ENCODE measurements around the gene EFNA3. TPM values are rescaled to one million over a fixed set of nuclear protein-coding genes. Genes with fewer than 3 reads are reported as not detected.
A peak's percentile ranks its signal among the peaks of the same experiment; 100 is the strongest.

EFNA3 gene
- polyA plus RNA-seq, 2 donors: 16.3 to 21.7 TPM

- H3K27ac ChIP-seq (ENCODE audit: low read depth in 2 of 2, low read length in 1 of 2): no peak overlapping the region
- peaks cover 2 to 21% of the 10 kb centered on the region in 2 donors for H3K4me1 ChIP-seq (ENCODE audit: control insufficient read depth in 2 of 2, insufficient read depth in 2 of 2, low read length in 1 of 2)
- 81 to 86% methylated on average over 8 of the region's 8 CpGs for WGBS, 2 donors
- peaks cover 0 to 1% of the 10 kb centered on the region in 2 donors for H3K36me3 ChIP-seq (ENCODE audit: control insufficient read depth in 2 of 2, insufficient read depth in 2 of 2, low read length in 1 of 2)
- no peaks in the 10 kb centered on the region for H3K9me3 ChIP-seq (ENCODE audit: control insufficient read depth in 2 of 2, insufficient read depth in 1 of 2, low read depth in 1 of 2, low read length in 1 of 2)
- no peak overlapping the region for H3K4me3 ChIP-seq (ENCODE audit: low read depth in 1 of 2, low read length in 2 of 2)
- no peaks in the 10 kb centered on the region for H3K27me3 ChIP-seq (ENCODE audit: control insufficient read depth in 1 of 2, insufficient read depth in 2 of 2, low read length in 2 of 2)
Measured at GRCh38 chr1:155048449-155049334, 29.9 kb upstream of the EFNA3 start.

- H3K4me3 ChIP-seq (ENCODE audit: low read depth in 1 of 2, low read length in 2 of 2): peak overlapping the region; percentile 63 to 69
- no peaks in the 10 kb centered on the region for H3K27me3 ChIP-seq (ENCODE audit: control insufficient read depth in 1 of 2, insufficient read depth in 2 of 2, low read length in 2 of 2)
- 11% methylated on average over 10 of the region's 10 CpGs for WGBS, 2 donors
- H3K27ac ChIP-seq (ENCODE audit: low read depth in 2 of 2, low read length in 1 of 2): peak overlapping the region; percentile 93 to 98
- H3K36me3 ChIP-seq (ENCODE audit: control insufficient read depth in 2 of 2, insufficient read depth in 2 of 2, low read length in 1 of 2): peaks cover 0 to 7% of the 10 kb centered on the region in 2 donors
- no peaks in the 10 kb centered on the region for H3K9me3 ChIP-seq (ENCODE audit: control insufficient read depth in 2 of 2, insufficient read depth in 1 of 2, low read depth in 1 of 2, low read length in 1 of 2)
- H3K4me1 ChIP-seq (ENCODE audit: control insufficient read depth in 2 of 2, insufficient read depth in 2 of 2, low read length in 1 of 2): peaks cover 2 to 16% of the 10 kb centered on the region in 2 donors
Measured at GRCh38 chr1:155049651-155050559, 28.7 kb upstream of the EFNA3 start.

- Histone ChIP-seq H3K27me3 (ENCODE audit: control insufficient read depth in 1 of 2, insufficient read depth in 2 of 2, low read length in 2 of 2) (no peaks in the 10 kb centered on the region), H3K27ac (ENCODE audit: low read depth in 2 of 2, low read length in 1 of 2) (peak within 1 kb of the TSS; percentile 93 to 98), H3K9me3 (ENCODE audit: control insufficient read depth in 2 of 2, insufficient read depth in 1 of 2, low read depth in 1 of 2, low read length in 1 of 2) (no peaks in the 10 kb centered on the region), H3K4me3 (ENCODE audit: low read depth in 1 of 2, low read length in 2 of 2) (peak within 1 kb of the TSS; percentile 63 to 69), H3K4me1 (ENCODE audit: control insufficient read depth in 2 of 2, insufficient read depth in 2 of 2, low read length in 1 of 2) (peaks cover 2 to 14% of the 10 kb centered on the region in 2 donors), H3K36me3 (ENCODE audit: control insufficient read depth in 2 of 2, insufficient read depth in 2 of 2, low read length in 1 of 2) (peaks cover under 1 to 11% of the 10 kb centered on the region in 2 donors)
- 0 to 1% methylated on average over 75 to 99 of the region's 99 CpGs for WGBS, 2 donors
Measured at GRCh38 chr1:155050560-155051341, 27.9 kb upstream of the EFNA3 start, which contains the start of gene ADAM15. Gene ADAM15, plus strand, starts transcription at chr1:155051316. Its CDS starts 71 bp downstream, at chr1:155051387.

GRCh38 chr1:155051342-155051776 is 27.3 kb upstream of the EFNA3 start:
- peak overlapping the region; percentile 80 to 98 for H3K27ac ChIP-seq (ENCODE audit: low read depth in 2 of 2, low read length in 1 of 2)

GRCh38 chr1:155051777-155052398 is 26.7 kb upstream of the EFNA3 start:
- no peaks in the 10 kb centered on the region for H3K27me3 ChIP-seq (ENCODE audit: control insufficient read depth in 1 of 2, insufficient read depth in 2 of 2, low read length in 2 of 2)
- H3K36me3 ChIP-seq (ENCODE audit: control insufficient read depth in 2 of 2, insufficient read depth in 2 of 2, low read length in 1 of 2): peaks cover 12 to 22% of the 10 kb centered on the region in 2 donors
- WGBS, 2 donors: 2% methylated on average over 27 of the region's 27 CpGs
- peaks cover 2 to 14% of the 10 kb centered on the region in 2 donors for H3K4me1 ChIP-seq (ENCODE audit: control insufficient read depth in 2 of 2, insufficient read depth in 2 of 2, low read length in 1 of 2)
- no peaks in the 10 kb centered on the region for H3K9me3 ChIP-seq (ENCODE audit: control insufficient read depth in 2 of 2, insufficient read depth in 1 of 2, low read depth in 1 of 2, low read length in 1 of 2)
- H3K4me3 ChIP-seq (ENCODE audit: low read depth in 1 of 2, low read length in 2 of 2): peak overlapping the region; percentile 61 to 63
- peak overlapping the region; percentile 80 to 98 for H3K27ac ChIP-seq (ENCODE audit: low read depth in 2 of 2, low read length in 1 of 2)

More at GRCh38 chr1:155051342-155051776, 27.3 kb upstream of the EFNA3 start:
- peaks cover 6 to 17% of the 10 kb centered on the region in 2 donors for H3K36me3 ChIP-seq (ENCODE audit: control insufficient read depth in 2 of 2, insufficient read depth in 2 of 2, low read length in 1 of 2)
- H3K27me3 ChIP-seq (ENCODE audit: control insufficient read depth in 1 of 2, insufficient read depth in 2 of 2, low read length in 2 of 2): no peaks in the 10 kb centered on the region
- H3K4me1 ChIP-seq (ENCODE audit: control insufficient read depth in 2 of 2, insufficient read depth in 2 of 2, low read length in 1 of 2): peaks cover 2 to 14% of the 10 kb centered on the region in 2 donors
- H3K4me3 ChIP-seq (ENCODE audit: low read depth in 1 of 2, low read length in 2 of 2): peak overlapping the region; percentile 61 to 63
- WGBS, 2 donors: 0 to 1% methylated on average over 27 to 31 of the region's 31 CpGs
- no peaks in the 10 kb centered on the region for H3K9me3 ChIP-seq (ENCODE audit: control insufficient read depth in 2 of 2, insufficient read depth in 1 of 2, low read depth in 1 of 2, low read length in 1 of 2)

- 31 to 41% methylated on average over 12 of the region's 12 CpGs for WGBS, 2 donors
- Histone ChIP-seq H3K4me1 (ENCODE audit: control insufficient read depth in 2 of 2, insufficient read depth in 2 of 2, low read length in 1 of 2) (peaks cover 2 to 14% of the 10 kb centered on the region in 2 donors), H3K27ac (ENCODE audit: low read depth in 2 of 2, low read length in 1 of 2) (peak overlapping the region; percentile 52 to 80), H3K36me3 (ENCODE audit: control insufficient read depth in 2 of 2, insufficient read depth in 2 of 2, low read length in 1 of 2) (peaks cover 16 to 30% of the 10 kb centered on the region in 2 donors), H3K4me3 (ENCODE audit: low read depth in 1 of 2, low read length in 2 of 2) (peak overlapping the region; percentile 61 to 63), H3K27me3 (ENCODE audit: control insufficient read depth in 1 of 2, insufficient read depth in 2 of 2, low read length in 2 of 2) (no peaks in the 10 kb centered on the region), H3K9me3 (ENCODE audit: control insufficient read depth in 2 of 2, insufficient read depth in 1 of 2, low read depth in 1 of 2, low read length in 1 of 2) (no peaks in the 10 kb centered on the region)
Measured at GRCh38 chr1:155052439-155053395, 25.9 kb upstream of the EFNA3 start.

- H3K4me1 ChIP-seq (ENCODE audit: control insufficient read depth in 2 of 2, insufficient read depth in 2 of 2, low read length in 1 of 2): peaks cover 2 to 14% of the 10 kb centered on the region in 2 donors
- H3K27me3 ChIP-seq (ENCODE audit: control insufficient read depth in 1 of 2, insufficient read depth in 2 of 2, low read length in 2 of 2): no peaks in the 10 kb centered on the region
- WGBS, 2 donors: 66 to 71% methylated on average over 7 of the region's 7 CpGs
- peaks cover 21 to 39% of the 10 kb centered on the region in 2 donors for H3K36me3 ChIP-seq (ENCODE audit: control insufficient read depth in 2 of 2, insufficient read depth in 2 of 2, low read length in 1 of 2)
- no peak overlapping the region for H3K4me3 ChIP-seq (ENCODE audit: low read depth in 1 of 2, low read length in 2 of 2)
- H3K27ac ChIP-seq (ENCODE audit: low read depth in 2 of 2, low read length in 1 of 2): peak overlapping the region in 1 of 2 donors; percentile 52
- peaks cover 0 to 2% of the 10 kb centered on the region in 2 donors for H3K9me3 ChIP-seq (ENCODE audit: control insufficient read depth in 2 of 2, insufficient read depth in 1 of 2, low read depth in 1 of 2, low read length in 1 of 2)
Measured at GRCh38 chr1:155053531-155054105, 25.0 kb upstream of the EFNA3 start.
